ENCODE measurements around the gene LDLRAD4. TPM values are rescaled to one million over a fixed set of nuclear protein-coding genes. Genes with fewer than 3 reads are reported as not detected.

Gene LDLRAD4
- polyA plus RNA-seq, 1 of the 3 experiments (the other 2 are of a cell fraction), result 0.16 TPM

GRCh38 chr18:13366131-13366530 lies 147.6 kb downstream of the LDLRAD4 start:
- H3K9me2 ChIP-seq, result no peaks in the 10 kb centered on the region
- H3K9me3 ChIP-seq, result no peaks in the 10 kb centered on the region
- CTCF ChIA-PET, result no interaction called here
- POLR2A ChIA-PET, result no interaction called here
- H3F3A ChIP-seq (replicated peaks; ENCODE audit: insufficient read depth), result no peaks in the 10 kb centered on the region
- no peaks in the 10 kb centered on the region for H3K27me3 ChIP-seq (ENCODE audit: insufficient read depth)
- no peak for TF ChIP-seq IRF3 (IDR thresholded peaks at IDR 0.05; ENCODE audit: low read depth, low read length)
- TF ChIP-seq MXI1 (IDR thresholded peaks at IDR 0.05; ENCODE audit: low read depth, low read length), result no peak
- TF ChIP-seq YY1 (IDR thresholded peaks at IDR 0.05; ENCODE audit: low read depth), result no peak
- TF ChIP-seq TEAD4 (IDR thresholded peaks at IDR 0.05; ENCODE audit: borderline replicate concordance, insufficient read depth), result no peak
- H2AFZ ChIP-seq (ENCODE audit: low read depth), result no peak overlapping the region
- peaks cover 0 to 16% of the 10 kb centered on the region in 2 experiments; a peak in 1 of 4 replicates for H3K4me1 ChIP-seq (ENCODE audit: control insufficient read depth in 1 of 2, insufficient read depth in 2 of 2, low read depth in 1 of 2, low read length in 1 of 2)
- H3K79me2 ChIP-seq (ENCODE audit: insufficient read depth), result no peaks in the 10 kb centered on the region
- no peak overlapping the region for H3K9ac ChIP-seq
- no peak for DNase-seq
- WGBS (ENCODE audit: low lambda C conversion rate), result 53% methylated on average over 3 of the region's 3 CpGs
- H3K4me2 ChIP-seq, result no peak overlapping the region
- H3K27ac ChIP-seq (ENCODE audit: low read depth in 2 of 2, low read length in 1 of 2), result no peak overlapping the region
- H4K20me1 ChIP-seq (ENCODE audit: insufficient read depth), result no peaks in the 10 kb centered on the region
- H3K36me3 ChIP-seq (replicated peaks in 1 of 2; ENCODE audit: control insufficient read depth in 1 of 2, insufficient read depth in 2 of 2, low read length in 1 of 2), result no peaks in the 10 kb centered on the region
- H3K4me3 ChIP-seq (ENCODE audit: low read depth in 2 of 2, low read length in 1 of 2), result no peak overlapping the region

- no peaks in the 10 kb centered on the region for H3F3A ChIP-seq (replicated peaks; ENCODE audit: insufficient read depth)
- H3K36me3 ChIP-seq (replicated peaks in 1 of 2; ENCODE audit: control insufficient read depth in 1 of 2, insufficient read depth in 2 of 2, low read length in 1 of 2), result no peaks in the 10 kb centered on the region
- no peak overlapping the region for H3K4me2 ChIP-seq
- no peaks in the 10 kb centered on the region for H3K27me3 ChIP-seq (ENCODE audit: insufficient read depth)
- POLR2A ChIA-PET, result no interaction called here
- H4K20me1 ChIP-seq (ENCODE audit: insufficient read depth), result no peaks in the 10 kb centered on the region
- no peaks in the 10 kb centered on the region for H3K9me2 ChIP-seq
- no peak overlapping the region for H3K4me3 ChIP-seq (ENCODE audit: low read depth in 2 of 2, low read length in 1 of 2)
- H3K9me3 ChIP-seq, result no peaks in the 10 kb centered on the region
- no peaks in the 10 kb centered on the region for H3K79me2 ChIP-seq (ENCODE audit: insufficient read depth)
- H3K4me1 ChIP-seq (ENCODE audit: control insufficient read depth in 1 of 2, insufficient read depth in 2 of 2, low read depth in 1 of 2, low read length in 1 of 2), result peaks cover 0 to 16% of the 10 kb centered on the region in 2 experiments; a peak in 1 of 4 replicates
- H3K9ac ChIP-seq, result no peak overlapping the region
- 78% methylated on average over 8 of the region's 8 CpGs for WGBS (ENCODE audit: low lambda C conversion rate)
- CTCF ChIA-PET, result no interaction called here
- H2AFZ ChIP-seq (ENCODE audit: low read depth), result no peak overlapping the region
- H3K27ac ChIP-seq (ENCODE audit: low read depth in 2 of 2, low read length in 1 of 2), result no peak overlapping the region
- TF ChIP-seq, protein P1, sequence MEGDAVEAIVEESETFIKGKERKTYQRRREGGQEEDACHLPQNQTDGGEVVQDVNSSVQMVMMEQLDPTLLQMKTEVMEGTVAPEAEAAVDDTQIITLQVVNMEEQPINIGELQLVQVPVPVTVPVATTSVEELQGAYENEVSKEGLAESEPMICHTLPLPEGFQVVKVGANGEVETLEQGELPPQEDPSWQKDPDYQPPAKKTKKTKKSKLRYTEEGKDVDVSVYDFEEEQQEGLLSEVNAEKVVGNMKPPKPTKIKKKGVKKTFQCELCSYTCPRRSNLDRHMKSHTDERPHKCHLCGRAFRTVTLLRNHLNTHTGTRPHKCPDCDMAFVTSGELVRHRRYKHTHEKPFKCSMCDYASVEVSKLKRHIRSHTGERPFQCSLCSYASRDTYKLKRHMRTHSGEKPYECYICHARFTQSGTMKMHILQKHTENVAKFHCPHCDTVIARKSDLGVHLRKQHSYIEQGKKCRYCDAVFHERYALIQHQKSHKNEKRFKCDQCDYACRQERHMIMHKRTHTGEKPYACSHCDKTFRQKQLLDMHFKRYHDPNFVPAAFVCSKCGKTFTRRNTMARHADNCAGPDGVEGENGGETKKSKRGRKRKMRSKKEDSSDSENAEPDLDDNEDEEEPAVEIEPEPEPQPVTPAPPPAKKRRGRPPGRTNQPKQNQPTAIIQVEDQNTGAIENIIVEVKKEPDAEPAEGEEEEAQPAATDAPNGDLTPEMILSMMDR (IDR thresholded peaks at IDR 0.05), result no peak
- TF ChIP-seq ZBTB33 (IDR thresholded peaks at IDR 0.05; ENCODE audit: borderline replicate concordance, low read depth) (no peak), CHD2 (IDR thresholded peaks at IDR 0.05; ENCODE audit: low read length, partially characterized antibody) (no peak), RCOR1 (IDR thresholded peaks at IDR 0.05; ENCODE audit: low read length) (no peak), FOXM1 (IDR thresholded peaks at IDR 0.05; ENCODE audit: low read depth) (no peak), RXRA (IDR thresholded peaks at IDR 0.05; ENCODE audit: borderline replicate concordance, low read depth) (no peak), JUND (IDR thresholded peaks at IDR 0.05) (no peak)
- DNase-seq, result no peak
These were observed 148.0 kb downstream of the LDLRAD4 start for GRCh38 chr18:13366541-13366940.

Measured in SK-N-SH (cell line).